ENCODE data around the gene CTNNA3. TPM values are rescaled to one million over a fixed set of nuclear protein-coding genes. Genes with fewer than 3 reads are reported as not detected.
"Not testable (repeated sequence)": the region's sequence is repeated elsewhere in the genome, so short reads cannot be mapped to it uniquely, and the experiment has no call there.

CTNNA3 gene
- total RNA-seq, 6 experiments from 2014 or later: 0.19 to 3.6 (median 1.2) TPM

DNA sequence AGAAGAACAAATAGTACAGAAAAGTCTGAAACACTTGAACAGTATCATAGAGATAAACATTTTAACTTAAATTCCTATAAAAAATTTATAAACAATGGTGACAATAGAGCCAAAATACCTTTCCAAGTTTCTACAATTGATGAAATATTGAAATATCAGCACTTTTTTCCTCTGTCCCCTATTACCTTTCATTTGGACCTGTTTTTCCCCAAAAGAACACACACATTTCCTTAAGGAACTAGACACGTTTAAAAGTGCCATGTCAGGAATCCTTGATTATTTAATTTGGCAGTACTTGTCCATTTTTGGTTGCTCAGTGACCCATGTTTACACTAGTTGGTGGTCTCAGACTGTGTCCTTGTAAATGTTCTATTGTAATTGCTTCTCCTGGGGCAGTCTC lies 162.6 kb downstream of the CTNNA3 start:
- intact Hi-C loops (cut with DNase I): no loop called here
- Histone ChIP-seq H3K4me1 (no peaks in the 10 kb centered on the region), H3K4me3 (no peak overlapping the region), H3K9me3 (no peaks in the 10 kb centered on the region), H3K36me3 (no peaks in the 10 kb centered on the region), H3K27ac (no peak overlapping the region), H3K27me3 (no peaks in the 10 kb centered on the region)
- TF ChIP-seq POLR2A (IDR thresholded peaks at IDR 0.05): no peak
- TF ChIP-seq, protein P1, sequence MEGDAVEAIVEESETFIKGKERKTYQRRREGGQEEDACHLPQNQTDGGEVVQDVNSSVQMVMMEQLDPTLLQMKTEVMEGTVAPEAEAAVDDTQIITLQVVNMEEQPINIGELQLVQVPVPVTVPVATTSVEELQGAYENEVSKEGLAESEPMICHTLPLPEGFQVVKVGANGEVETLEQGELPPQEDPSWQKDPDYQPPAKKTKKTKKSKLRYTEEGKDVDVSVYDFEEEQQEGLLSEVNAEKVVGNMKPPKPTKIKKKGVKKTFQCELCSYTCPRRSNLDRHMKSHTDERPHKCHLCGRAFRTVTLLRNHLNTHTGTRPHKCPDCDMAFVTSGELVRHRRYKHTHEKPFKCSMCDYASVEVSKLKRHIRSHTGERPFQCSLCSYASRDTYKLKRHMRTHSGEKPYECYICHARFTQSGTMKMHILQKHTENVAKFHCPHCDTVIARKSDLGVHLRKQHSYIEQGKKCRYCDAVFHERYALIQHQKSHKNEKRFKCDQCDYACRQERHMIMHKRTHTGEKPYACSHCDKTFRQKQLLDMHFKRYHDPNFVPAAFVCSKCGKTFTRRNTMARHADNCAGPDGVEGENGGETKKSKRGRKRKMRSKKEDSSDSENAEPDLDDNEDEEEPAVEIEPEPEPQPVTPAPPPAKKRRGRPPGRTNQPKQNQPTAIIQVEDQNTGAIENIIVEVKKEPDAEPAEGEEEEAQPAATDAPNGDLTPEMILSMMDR (IDR thresholded peaks at IDR 0.05): no peak
- 7% methylated on average over 1 of the region's 1 CpG for WGBS (ENCODE audit: insufficient coverage, low coverage, low lambda C conversion rate, missing lambda C conversion rate)
- ATAC-seq (no peak), DNase-seq (no peak)

DNA sequence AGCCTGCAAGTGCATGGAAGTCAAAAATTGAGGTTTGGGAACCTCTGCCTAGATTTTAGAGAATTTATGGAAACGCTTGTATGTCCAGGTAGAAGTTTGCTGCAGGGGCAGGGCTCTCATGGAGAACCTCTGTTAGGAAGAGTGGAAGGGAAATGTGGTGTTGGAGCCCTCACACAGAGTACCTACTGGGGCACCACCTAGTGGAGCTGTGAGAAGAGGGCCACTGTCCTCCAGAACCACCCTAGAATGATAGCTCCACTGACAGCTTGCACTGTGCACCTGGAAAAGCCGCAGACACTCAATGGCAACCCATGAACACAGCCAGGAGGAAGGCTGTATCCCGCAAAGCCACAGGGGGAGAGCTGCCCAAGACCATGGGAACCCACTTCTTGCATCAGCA lies 165.0 kb downstream of the CTNNA3 start:
- H3K9me3 ChIP-seq; H3K4me1 ChIP-seq; H3K36me3 ChIP-seq; H3K27me3 ChIP-seq; ATAC-seq; H3K4me3 ChIP-seq; DNase-seq; H3K27ac ChIP-seq; intact Hi-C loops (cut with DNase I): not testable (repeated sequence)
- no CpG with 5 or more reads among the region's 3 CpGs for WGBS (ENCODE audit: insufficient coverage, low coverage, low lambda C conversion rate, missing lambda C conversion rate)

DNA sequence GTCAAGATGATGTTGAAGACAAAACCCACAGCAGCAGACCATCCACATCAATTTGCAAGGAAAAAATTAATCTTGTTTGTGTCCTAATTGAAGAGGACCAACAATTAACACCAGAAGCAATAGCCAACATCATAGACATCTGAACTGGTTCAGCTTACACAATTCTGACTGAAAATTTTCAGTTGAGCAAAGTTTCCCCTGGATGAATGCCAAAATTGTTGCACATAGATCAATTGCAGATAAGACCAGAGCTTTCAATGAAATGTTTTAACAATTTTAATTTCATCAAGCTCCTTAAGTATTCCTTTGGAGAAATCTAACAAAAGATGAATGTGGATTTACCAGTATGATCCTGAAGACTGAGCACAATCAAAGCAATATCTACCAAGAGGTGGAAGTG lies 168.6 kb downstream of the CTNNA3 start:
- H3K27ac ChIP-seq: no peak overlapping the region
- DNase-seq: no peak
- no peak for TF ChIP-seq POLR2A (IDR thresholded peaks at IDR 0.05)
- TF ChIP-seq, protein P1 (IDR thresholded peaks at IDR 0.05): no peak

GRCh38 chr10:67521546-67521945 lies 174.4 kb downstream of the CTNNA3 start:
- Histone ChIP-seq H3K27ac (no peak overlapping the region), H3K9me3 (no peaks in the 10 kb centered on the region), H3K36me3 (no peaks in the 10 kb centered on the region), H3K27me3 (no peaks in the 10 kb centered on the region), H3K4me3 (no peak overlapping the region), H3K4me1 (no peaks in the 10 kb centered on the region)
- WGBS (ENCODE audit: insufficient coverage, low coverage, low lambda C conversion rate, missing lambda C conversion rate): 33% methylated on average over 2 of the region's 2 CpGs
- DNase-seq (no peak), ATAC-seq (no peak)
- TF ChIP-seq, protein P1 (IDR thresholded peaks at IDR 0.05): no peak
- TF ChIP-seq POLR2A (IDR thresholded peaks at IDR 0.05): no peak
- intact Hi-C loops (cut with DNase I): no loop called here

More for the DNA sequence above, 168.6 kb downstream of the CTNNA3 start:
- intact Hi-C loops (cut with DNase I): no loop called here
- Histone ChIP-seq H3K4me1 (no peaks in the 10 kb centered on the region), H3K36me3 (no peaks in the 10 kb centered on the region), H3K27me3 (no peaks in the 10 kb centered on the region), H3K4me3 (no peak overlapping the region), H3K9me3 (no peaks in the 10 kb centered on the region)
- no peak for ATAC-seq

- no peak for DNase-seq
- TF ChIP-seq, protein P1 (IDR thresholded peaks at IDR 0.05): peak; percentile 75 to 82 (median 80)
- TF ChIP-seq POLR2A (IDR thresholded peaks at IDR 0.05): no peak
- 6% methylated on average over 5 of the region's 5 CpGs for WGBS (ENCODE audit: insufficient coverage, low coverage, low lambda C conversion rate, missing lambda C conversion rate)
These were observed 175.0 kb downstream of the CTNNA3 start for GRCh38 chr10:67520924-67521520.

More at GRCh38 chr10:67520924-67521520, 175.0 kb downstream of the CTNNA3 start:
- Histone ChIP-seq H3K27me3 (no peaks in the 10 kb centered on the region), H3K4me3 (no peak overlapping the region), H3K27ac (no peak overlapping the region), H3K36me3 (no peaks in the 10 kb centered on the region), H3K4me1 (no peaks in the 10 kb centered on the region), H3K9me3 (no peaks in the 10 kb centered on the region)
- peak; percentile 86 to 88 (median 87) for ATAC-seq
- intact Hi-C loops (cut with DNase I): no loop called here

All from right lobe of liver (tissue), 6 donors.